GM19035 (cell line): ENCODE data around the gene SPTBN1.
A peak's percentile ranks its signal among the peaks of the same experiment; 100 is the strongest.

Experiments
- ATAC-seq: cut with Tn5 transposase; IDR thresholded peaks from one replicate; pipeline ENCODE4 v1.9.1; 2021; ENCODE audit not compliant: unreplicated experiment

SPTBN1 gene

DNA sequence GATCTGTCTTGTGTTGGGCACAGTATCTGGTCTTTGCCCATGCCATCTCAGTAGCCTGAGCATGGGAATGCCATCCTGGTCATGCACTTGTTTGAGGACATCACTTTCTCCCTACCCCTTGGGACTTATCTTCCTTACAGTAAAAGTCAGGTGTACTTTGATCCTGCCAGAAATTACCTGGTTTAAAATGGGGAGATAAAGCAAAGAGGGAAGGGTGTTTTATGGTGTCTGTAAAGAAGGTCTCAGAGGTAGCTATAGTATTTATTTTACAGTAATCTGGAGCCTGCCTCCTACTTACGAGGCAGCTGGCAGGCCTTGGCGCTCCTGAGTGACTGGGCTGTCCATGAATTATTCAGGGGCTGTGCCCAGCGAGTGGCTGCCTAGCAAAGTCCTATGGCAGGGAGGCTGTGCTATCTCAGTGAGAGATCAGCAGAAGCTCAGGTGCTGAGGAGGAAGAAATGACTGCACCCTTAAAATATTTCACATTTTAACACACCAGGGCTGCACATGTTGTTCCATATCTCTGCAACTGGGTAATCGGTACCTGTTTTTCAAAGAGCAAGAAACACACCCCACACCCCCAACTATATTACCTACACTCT lies 93.9 kb downstream of the SPTBN1 start:
- ATAC-seq: no peak

DNA sequence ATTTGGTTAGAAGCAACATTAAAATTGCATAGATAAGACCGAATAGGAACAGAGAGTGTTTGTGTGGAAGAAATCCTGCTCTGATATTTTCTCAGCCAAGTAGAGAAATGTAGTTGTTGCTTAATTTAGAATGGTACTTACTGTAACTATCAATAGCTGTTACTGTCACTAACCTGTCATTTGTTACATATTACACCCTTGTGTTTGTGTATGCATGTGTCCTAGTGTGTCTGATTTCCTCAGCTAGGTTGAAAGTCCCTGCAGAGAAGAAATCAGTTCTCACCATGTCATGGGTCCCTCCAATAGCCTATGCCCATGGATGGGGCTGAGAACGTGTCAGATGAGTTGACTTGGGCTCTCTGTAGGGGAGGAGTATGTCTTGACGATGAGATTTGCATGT lies 94.4 kb downstream of the SPTBN1 start:
- ATAC-seq: no peak

DNA sequence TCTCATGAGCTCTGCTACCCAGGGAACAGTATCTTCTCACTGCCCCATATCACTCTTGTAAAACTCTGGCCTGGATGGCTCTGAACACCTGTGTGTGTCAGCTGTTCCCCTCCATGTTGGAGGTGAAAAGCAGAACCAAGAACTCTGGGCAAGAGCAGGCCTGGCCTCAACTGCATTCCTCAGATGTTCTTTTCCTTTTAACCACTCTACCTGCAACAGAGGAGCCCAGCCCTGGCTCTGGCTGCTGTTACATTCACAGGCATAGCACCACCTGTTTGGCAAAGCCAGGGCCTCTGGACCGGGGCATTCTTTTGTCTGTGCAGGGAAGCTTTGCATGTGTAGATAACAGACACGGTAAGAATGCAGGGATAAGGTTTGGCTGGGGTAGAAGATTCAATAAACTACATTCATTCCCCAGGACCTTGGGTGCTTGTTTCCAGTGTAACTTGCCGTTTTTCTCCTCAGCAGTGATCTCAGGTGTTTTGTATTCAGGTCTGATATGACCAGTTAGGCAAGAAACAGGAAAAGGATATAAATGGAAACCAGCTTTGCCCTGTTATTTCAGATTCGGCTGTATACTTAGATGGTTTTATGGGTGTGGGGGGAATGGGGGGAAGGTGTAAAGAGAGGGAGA lies 95.1 kb downstream of the SPTBN1 start:
- ATAC-seq: no peak

DNA sequence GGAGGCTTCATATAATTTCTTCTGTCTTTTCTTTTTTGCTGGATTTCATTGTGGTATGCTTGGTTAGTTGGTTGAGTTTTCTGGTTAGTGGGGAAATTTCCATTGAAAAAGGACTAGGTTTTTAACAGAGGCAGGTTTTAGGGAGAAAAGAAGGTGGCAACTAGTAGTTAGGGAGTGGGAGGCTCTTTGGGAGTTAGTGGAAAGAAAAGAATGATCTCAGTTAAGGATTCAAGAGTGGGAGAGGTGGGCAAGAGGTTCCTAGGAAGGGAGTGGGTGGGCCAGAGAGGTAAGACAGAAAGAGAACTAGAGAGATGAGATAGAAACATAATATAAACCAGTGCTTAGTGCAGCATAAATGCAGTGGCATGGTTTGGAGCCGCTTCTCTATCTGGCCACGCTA lies 96.9 kb downstream of the SPTBN1 start:
- ATAC-seq: no peak

DNA sequence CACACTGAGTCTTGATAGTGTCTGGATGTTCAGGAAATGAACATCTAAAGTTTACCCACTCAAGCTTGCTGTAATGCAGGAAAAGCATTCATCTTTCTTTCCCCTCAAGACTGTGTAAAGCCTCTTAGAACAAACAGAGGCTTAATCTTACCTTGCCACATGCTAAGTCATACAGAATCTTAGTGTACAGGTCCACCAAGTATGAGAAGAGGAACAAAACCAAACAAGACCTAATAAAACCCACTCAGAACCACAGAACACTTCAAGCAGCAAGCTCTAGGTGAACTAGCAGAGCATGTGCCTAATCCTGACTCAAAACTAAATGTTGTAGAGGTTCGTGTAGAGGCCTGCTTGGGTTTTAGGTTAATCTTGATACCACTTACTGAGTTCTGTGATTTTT lies 97.6 kb downstream of the SPTBN1 start:
- no peak for ATAC-seq

DNA sequence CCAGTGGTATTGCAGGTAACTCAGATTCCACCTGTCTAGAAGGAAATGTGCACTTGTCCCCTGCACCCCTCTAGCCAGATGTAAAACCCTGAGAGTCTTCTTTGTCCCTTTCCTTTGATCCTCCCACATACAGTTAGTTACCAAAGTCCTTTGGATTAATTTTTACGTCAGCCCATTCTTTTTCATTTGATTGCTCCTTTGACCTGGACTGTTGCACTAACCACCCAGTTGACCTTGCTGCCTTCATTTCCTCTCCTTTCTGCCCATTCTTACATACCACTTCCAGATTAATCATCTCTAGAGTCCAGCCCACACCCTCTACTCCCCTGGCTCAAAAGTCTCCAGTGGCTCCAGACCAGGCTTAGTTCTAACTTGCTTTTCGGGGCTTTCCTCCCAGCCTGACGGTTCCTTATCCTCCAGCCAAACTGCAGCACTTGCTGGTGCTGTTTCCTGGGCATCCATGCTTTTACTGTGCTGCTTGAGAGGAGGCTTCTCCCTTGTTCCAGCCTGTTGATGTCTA lies 99.3 kb downstream of the SPTBN1 start:
- no peak for ATAC-seq

DNA sequence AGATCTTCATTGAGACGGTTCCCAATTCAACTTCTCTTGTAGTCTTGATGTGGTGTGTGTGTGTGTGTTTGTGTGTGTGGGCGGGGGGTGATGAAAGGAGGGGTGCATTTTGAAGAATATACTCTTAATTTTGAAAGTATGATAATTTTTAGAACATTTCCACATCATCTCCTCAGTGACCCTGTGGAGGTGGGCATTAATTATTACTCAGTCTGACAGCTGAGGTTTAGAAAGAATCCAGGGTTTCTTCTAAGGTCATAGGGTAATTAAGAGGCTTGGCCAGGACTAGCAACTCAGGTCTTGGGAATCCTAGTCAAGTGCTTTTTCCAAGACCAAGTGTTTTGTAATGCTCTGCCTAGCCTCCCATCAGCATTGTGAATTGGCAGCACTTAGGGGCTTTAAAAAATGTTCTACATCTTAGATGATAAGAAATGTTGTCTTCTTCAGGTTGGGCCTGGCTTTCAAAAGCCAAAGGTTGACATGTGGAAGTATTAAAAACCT lies 100.5 kb downstream of the SPTBN1 start:
- ATAC-seq: no peak

DNA sequence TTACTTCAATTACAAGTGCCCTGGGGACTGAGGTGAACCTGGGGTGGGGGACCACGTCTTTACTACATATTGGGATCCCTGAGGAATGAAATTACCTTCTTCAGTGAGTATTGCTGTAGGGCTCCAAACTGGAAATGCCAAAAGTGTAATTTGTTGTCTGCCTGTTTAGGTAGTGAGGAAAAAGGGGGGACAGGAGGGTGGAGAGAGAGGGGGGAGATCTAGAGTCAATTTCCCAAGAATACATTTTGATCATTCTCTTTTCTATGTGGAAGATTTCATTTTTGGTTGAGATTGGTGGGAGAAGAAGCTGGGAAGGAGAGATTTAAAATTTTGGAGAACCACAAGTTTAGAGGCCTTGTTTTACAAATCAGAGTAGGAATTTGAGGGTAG lies 101.1 kb downstream of the SPTBN1 start:
- ATAC-seq: no peak

DNA sequence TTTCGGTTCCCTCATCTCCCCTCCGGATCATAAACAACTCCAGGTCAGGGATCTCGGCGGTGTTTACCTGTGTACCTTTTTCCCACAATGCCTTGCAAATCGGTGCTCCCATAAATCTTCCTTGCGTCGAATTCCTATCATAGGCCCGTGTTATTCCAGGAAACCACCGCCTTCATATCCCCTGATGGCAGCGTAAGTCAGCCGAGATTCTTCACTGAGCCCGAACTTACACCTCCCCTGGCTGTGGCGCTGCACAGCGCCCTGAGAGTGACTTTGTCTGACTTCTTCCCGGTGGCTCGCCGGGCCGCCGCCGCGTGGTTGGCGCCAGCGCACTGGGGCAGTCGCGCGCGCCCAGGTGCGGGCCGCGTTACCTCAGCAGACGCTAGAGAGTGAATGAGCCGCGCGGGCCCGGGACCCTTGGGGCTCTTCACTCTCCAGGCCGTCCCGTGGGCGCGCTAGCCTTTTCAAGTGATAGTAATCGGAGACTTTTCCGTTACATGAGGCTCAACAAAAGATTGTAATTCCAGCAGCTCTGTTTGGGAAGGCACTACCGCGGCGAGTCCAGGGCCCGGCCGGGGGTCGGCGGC lies 101.6 kb downstream of the SPTBN1 start:
- peak; percentile 50 for ATAC-seq

DNA sequence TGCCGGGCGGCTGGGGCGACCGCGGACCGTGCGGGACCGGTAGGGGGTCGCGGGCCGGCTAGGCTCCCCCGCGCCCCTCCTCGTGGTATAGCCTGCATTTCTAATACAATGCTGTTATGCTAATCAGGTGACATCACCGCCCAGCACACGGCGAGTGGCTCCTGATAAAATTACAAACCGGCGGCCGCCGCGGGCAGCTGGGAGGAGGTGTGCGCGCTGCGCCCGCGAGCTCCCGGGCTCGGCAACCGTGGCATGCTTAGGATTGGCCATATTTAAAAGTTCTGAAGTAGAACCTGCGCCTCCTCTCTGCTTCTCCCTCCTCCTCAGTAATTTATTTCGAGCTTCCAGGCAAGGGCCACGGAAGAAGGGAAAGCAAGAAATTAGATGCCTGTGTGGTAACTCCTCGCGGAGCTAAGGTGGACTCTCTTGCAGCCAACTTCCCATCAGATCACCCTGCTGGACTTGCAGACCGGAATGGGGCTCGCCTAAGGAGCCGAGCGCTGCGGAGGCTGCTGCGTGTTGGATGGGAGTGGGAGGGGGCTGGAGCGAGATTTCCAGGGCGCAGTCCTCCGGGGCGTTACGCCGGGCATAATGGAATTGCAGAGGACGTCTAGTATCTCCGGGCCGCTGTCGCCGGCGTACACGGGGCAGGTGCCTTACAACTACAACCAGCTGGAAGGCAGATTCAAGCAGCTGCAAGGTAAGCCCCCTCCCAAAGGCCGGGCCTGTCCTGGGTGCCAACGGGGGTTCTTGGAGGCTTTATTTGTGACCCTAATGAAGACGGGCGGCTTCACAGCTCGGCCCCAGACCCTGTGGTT lies 102.3 kb downstream of the SPTBN1 start:
- peak; percentile 50 for ATAC-seq

DNA sequence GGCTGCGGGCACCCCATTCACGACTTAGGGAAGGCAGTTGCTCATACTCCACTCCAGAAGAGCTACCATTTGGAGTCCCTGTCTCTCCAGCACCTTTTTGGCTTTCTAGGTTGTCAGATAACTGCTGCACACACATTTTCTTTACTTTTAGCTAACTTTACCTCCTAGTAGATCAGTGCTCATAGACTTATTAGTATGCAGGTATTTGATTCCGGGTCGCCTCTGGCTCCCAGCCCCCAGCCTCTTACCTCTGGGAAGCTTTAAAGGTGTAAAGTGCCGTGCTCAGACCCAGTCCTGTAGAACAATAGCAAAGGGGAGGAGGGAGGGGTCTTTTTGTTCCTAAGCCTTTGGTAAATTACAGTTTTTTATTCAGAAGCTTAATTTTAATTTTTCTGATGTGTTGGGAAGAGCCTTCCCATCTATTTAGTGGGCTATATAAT lies 102.9 kb downstream of the SPTBN1 start:
- ATAC-seq: no peak

DNA sequence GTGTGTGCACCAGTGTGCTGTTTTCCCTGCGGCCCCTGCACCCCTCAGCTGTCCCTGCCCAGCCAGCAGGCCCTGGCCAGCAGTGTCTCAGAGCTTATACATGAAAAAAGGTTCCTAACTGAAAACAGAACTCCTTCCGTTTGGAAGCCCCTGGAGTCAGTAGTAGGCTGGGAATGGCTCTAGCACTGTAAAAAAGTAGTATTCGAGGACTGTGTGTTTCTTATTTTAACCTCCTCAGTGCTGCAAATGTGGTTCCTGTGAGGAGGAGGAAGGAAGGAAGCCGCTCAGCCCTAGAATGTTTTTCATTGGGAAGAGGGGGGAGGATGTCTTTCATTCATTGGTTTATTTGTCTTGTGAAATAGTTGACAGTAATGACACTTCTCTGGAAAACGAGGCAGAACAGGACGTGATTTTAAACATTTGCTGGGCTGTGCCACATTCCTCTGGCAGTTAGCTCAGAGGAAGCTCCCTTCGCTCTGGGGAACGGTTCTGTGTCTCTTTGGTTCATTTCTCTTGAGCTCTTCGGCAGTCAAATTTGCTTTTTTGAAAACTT lies 103.5 kb downstream of the SPTBN1 start:
- ATAC-seq: no peak

DNA sequence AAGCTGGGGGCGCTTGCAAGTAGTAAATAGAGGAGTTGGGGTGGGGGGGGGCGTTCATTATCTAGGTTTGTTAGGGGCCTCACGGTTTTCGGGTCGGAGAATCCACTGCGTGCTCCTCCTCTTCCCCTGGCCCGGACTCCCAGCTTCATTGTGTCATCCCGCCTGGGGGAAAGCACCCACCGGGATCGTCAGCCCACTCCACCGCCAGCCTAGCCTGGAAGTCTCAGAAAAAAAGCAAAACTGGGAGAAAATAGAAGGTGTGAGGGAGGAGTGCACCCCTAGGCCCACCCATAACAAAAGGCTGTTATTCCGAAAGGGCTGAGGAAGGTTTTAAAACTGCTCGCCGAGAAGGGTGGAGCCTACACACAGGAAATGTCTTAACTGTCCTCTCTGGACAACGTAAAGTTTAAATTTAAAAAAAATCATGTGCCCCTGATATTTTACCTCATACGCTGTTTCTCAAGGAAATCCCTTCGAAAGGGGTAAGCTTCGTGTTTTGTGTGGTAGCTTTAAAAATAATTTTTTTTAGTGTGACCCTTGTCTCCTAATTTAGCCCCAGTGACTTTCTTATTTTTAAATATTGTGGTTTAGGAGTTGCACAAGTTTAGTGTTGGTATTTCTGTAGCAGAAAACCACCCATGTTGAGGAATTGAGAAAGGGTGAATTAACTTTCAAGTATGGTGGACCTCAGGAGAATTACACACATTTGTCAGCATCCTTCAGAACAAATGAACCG lies 104.2 kb downstream of the SPTBN1 start:
- ATAC-seq: peak; percentile 47

DNA sequence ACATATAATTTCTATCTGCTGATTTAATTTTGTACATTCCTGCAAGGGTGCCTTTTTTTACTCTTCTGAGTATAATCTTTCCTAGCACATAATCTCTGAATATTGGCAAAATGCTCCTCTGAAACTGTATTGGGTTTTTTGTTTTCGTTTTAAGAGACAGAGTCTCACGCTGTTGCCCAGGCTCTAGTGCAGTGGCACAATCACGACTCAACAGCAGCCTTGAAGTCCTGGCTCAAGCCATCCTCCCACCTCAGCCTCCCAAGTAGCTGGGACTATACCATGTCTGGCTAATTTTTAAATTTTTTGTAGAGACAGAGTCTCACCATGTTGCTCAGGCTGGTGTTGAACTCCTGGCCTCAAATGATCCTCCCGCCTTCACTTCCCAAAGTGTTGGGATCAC lies 104.9 kb downstream of the SPTBN1 start:
- ATAC-seq: no peak

DNA sequence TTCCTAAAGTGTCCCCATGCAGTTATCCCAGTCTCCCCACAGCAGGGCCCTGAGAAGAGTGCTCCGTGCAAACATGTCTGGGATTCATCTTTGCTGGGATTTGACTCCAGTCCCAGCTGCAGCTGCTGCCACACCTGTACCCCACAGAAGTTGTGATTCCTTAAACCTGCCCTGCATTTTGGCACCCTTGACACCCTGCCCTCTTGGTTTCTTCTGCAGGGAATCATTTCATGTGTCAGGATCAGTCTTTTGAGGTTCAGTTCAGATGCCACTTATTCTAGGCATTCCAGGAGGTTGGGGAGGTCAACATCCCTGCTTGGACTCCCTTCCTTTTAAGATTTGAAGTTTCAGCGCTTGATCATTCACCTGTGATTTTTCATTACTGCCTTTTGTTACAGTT lies 108.3 kb downstream of the SPTBN1 start:
- no peak for ATAC-seq

DNA sequence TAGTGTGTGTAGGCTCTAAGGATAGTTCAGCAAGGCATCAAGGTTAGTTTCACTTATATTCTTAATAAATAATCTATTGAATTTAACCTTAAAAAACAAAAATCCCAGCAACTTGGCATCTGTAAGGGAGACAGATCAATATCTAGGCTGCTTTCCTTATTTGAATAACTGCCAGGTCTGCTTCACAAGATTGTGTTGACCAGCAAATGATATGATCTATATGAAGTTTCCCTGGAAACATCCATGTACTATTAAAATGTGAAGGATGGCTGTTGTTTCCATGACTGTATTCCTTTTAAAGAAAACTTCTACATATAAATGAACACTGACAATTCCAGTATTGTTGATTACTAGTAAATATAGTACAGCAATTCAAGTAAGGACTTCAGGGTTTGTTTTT lies 109.4 kb downstream of the SPTBN1 start:
- no peak for ATAC-seq

DNA sequence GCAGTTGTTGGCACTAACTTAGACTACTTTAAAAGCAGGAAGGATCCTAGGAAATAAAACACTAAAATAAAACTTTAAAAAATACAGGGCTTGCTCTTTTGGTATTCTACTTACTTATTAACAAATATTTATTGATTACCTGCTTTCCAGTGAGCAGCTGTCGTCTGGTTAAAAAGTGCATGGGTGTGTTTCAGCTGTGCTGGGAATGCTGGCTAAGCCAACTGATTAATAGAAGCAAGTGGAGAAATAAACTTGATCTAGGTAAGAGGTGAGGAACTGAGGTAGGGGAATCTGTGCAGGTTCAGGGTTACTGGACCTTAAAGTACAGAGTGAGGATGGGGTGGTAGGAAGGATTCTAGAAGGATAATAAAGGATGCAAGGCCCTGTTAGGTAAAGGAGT lies 110.8 kb downstream of the SPTBN1 start:
- no peak for ATAC-seq

DNA sequence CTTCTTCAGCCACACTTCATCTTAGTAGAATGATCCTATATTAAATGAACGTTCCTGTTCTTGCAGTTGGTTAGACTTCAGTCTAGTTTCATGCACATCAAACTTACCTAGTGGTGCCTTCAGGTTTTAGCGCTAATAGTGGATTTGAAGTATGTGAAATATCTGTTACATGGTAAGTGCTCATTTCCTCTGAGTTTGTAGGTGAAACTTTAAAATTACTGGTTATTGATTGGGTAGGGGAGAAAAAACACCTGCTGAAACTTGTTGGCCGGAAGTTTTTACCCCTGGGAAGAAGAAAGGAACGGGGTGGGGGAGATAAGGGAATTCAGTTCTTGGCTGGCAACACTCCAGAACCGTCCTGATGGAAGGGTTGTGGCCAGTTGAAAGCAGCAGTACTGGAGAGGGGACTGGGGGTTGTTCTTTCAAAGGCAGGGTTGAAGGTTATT lies 112.8 kb downstream of the SPTBN1 start:
- ATAC-seq: peak; percentile 29

DNA sequence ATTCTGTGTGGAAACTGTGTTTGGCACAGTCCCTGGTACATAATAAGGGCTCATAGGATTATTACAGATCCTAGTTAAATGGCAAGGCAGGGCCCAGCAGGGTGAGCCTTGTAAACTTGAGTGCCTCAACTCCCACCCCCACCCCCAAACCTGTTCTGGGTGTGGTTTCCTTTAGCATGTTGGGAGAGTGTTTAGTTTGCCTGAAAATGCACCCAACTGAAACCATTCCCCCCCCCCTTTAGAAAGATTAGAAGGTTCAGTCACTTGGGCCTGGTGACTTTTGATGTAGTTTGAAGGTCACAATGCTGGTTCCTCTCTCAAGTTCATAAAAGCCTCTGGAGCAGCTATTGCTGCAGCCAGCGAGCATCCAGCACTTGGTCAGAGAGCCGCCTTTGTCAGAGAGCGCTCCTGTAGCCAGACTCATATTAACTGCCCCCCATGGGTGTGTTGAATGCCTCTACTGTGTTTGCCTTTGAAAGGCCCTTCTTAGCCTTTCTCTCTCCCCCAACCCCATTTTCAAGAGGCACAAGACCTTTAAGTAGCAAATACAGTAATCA lies 113.7 kb downstream of the SPTBN1 start:
- no peak for ATAC-seq

DNA sequence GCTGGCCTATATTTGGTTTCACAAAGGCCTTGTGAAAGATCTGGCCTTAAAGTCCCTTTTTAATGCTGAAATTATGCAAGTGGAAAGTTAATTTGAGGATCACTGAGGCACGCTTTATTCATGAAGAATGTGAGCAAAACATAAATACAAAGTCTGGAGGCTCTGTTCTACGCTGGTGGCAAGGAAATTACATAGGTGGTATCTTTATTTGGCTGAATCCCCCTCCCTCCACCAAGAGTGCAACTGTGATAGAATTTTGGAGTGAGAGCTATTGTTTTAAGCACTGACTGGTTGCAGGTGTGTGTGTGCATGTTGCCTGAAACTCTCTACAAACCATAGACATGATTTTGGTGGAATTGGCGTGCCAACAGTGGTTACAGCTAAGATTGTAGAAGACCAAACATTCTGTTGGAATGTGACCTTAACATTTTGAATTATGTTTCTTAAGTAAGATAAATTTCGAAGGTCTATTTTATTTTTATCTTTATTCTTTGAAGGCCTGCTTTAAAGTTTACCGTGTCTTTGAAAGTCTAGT lies 114.3 kb downstream of the SPTBN1 start:
- ATAC-seq: no peak
